AG04450 (cell line): ENCODE data around the gene THEM4. TPM values are rescaled to one million over a fixed set of nuclear protein-coding genes. Genes with fewer than 3 reads are reported as not detected.

ENCODE experiments used
- CTCF ChIA-PET: fragments of 300-600, 350-600 bp; formaldehyde crosslinking; extraction: SDS; loops from one replicate; lab custom pipeline; 2022; ENCODE audit warnings: antibody characterized with exemption, inconsistent platforms; lab: Charles Lee
- POLR2A ChIA-PET: fragments of 350-600 bp; formaldehyde crosslinking; extraction: SDS; loops from one replicate; lab custom pipeline; 2021; ENCODE audit warnings: antibody characterized with exemption, inconsistent platforms; lab: Yijun Ruan, JAX
- DNase-seq: peaks from one replicate; pipeline ENCODE4 v3.0.0-alpha.2; 2011; ENCODE audit warnings: low read depth, low spot score
- H3K27ac ChIP-seq: one replicate; pipeline ENCODE4 v1.5.1; 2012; ENCODE audit warnings: low read depth, low read length, control low read depth
- H3K27me3 ChIP-seq: one replicate; pipeline ENCODE4 v1.6.0; 2012; ENCODE audit warnings: low read length; ENCODE audit not compliant: control insufficient read depth, insufficient read depth
- H3K4me3 ChIP-seq: 2 replicates; pipeline ENCODE4 v1.5.1; 2011; ENCODE audit warnings: mild to moderate bottlenecking, low read depth, low read length, control low read depth
- H3K9me3 ChIP-seq: 2 replicates; pipeline ENCODE4 v1.5.1; 2012; ENCODE audit warnings: low read length; ENCODE audit not compliant: control insufficient read depth, insufficient read depth
- polyA plus RNA-seq: library from polyadenylated mRNA; depleted of rRNA; stranded (reverse); fragments of >200 nt; gene quantifications from 2 replicates; pipeline ENCODE4 v1.2.3, GENCODE V29; 2011
- TF ChIP-seq, protein P1 (sequence below): IDR thresholded peaks from 2 replicates; pipeline ENCODE4 v1.5.1; 2011; ENCODE audit warnings: low read depth, low read length, control low read depth, inconsistent platforms

Gene THEM4
- polyA plus RNA-seq, 1 experiment = 24.8 TPM

DNA sequence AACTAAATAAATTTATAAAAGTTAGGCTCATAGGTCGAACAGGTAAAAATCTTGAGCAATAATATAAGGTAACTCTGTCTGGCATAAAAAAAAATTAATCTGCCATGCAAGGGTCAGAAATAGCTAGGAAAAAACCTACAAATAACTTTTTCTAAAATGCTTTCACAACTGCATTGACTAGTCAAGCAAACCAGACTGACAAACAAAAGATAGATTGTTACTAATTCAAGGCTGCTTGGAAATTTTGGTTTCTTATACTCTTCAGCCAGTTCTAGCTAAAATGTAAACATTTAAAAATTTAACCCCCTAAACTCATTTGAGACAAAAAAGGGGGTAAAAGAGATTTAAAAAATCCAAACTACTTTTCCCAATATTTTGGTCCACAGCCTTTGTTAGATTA, 43.5 kb upstream of the THEM4 start:
- TF ChIP-seq, protein P1, sequence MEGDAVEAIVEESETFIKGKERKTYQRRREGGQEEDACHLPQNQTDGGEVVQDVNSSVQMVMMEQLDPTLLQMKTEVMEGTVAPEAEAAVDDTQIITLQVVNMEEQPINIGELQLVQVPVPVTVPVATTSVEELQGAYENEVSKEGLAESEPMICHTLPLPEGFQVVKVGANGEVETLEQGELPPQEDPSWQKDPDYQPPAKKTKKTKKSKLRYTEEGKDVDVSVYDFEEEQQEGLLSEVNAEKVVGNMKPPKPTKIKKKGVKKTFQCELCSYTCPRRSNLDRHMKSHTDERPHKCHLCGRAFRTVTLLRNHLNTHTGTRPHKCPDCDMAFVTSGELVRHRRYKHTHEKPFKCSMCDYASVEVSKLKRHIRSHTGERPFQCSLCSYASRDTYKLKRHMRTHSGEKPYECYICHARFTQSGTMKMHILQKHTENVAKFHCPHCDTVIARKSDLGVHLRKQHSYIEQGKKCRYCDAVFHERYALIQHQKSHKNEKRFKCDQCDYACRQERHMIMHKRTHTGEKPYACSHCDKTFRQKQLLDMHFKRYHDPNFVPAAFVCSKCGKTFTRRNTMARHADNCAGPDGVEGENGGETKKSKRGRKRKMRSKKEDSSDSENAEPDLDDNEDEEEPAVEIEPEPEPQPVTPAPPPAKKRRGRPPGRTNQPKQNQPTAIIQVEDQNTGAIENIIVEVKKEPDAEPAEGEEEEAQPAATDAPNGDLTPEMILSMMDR = no peak
- Histone ChIP-seq H3K27ac (no peak overlapping the region), H3K27me3 (peaks cover 13% of the 10 kb centered on the region), H3K9me3 (no peaks in the 10 kb centered on the region; the same call in 1 of the 2 replicates), H3K4me3 (no peak overlapping the region)
- ChIA-PET POLR2A (interaction anchor here (0.6 kb wide), 1 partner anchor 1554 kb away, joined by 3 read pairs; no protein-coding TSS in a partner anchor), CTCF (interaction anchor here (0.8 to 2.4 kb wide), 3 partner anchors 13 to 19 kb away, joined by 3 to 17 read pairs (median 4); no protein-coding TSS in a partner anchor)
- no peak for DNase-seq

DNA sequence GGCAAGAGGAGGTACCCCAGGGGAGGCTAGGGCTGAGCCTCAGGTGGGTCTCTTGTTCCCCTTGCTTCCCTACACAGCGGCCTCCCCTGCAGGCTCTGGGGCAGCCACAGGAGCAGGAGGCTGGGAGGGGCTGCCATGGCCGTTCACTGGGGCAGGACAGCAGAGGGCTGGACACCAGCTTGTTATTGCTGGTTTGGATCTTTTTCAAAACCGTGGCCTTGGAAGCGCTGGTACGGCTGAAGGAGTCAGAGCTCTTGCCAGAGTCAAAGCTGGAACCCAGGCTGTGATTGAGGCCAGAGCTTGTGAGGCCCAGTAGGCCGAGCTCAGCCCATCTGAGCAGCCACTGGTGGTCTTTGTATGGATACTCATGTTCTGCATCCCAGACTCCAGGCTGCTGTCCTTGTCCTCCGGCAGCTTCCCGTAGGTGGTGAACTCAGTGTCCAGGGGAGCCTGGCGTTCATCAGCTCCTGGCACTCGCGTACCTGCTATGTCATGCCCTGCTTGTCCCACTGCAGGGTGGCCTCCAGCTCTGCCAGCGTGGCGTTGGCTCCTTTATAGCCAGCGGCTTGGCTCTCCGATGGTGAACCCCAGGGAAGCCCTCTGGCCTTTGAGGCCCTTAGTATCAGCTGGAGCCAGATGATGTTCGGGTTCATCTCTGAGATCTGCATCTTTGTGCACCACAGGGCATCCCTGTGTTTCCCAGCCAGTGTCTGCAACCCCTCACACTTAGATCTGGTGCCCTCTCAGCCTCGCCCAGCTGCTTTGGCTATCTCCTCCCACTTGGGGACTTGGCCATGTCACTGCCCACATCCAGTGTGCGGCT, 40.3 kb upstream of the THEM4 start:
- TF ChIP-seq, protein P1 = no peak
- CTCF ChIA-PET = interaction anchor here (0.6 to 1.4 kb wide), 3 partner anchors 18 to 20 kb away, joined by 3 to 7 read pairs (median 4); no protein-coding TSS in a partner anchor
- no peak overlapping the region for H3K4me3 ChIP-seq
- peaks cover 6% of the 10 kb centered on the region for H3K27me3 ChIP-seq
- H3K27ac ChIP-seq = no peak overlapping the region
- POLR2A ChIA-PET = no interaction called here
- no peak for DNase-seq
- no peaks in the 10 kb centered on the region; the same call in 1 of the 2 replicates for H3K9me3 ChIP-seq

DNA sequence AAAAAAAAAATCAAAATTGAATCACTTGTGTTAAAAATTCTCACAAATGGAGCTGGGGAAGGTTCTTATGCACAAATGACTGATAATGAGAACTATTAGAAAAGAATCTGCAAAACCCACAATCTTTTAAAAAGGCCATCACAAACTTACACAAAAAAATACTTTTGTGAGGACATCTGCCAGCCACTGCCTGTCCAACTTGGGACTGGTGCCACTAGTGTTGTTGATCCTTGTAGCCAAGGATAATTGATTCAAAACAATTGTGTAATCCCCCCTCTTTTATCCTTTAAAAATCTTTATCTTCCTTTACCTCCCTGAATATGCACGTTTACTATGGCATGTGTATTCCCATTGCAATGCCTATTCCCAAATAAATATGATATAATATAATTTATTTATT, 39.2 kb upstream of the THEM4 start:
- H3K4me3 ChIP-seq = no peak overlapping the region
- DNase-seq = no peak
- no peaks in the 10 kb centered on the region; the same call in 1 of the 2 replicates for H3K9me3 ChIP-seq
- TF ChIP-seq, protein P1 = no peak
- peaks cover 6% of the 10 kb centered on the region for H3K27me3 ChIP-seq
- POLR2A ChIA-PET = no interaction called here
- CTCF ChIA-PET = interaction anchor here (0.6 to 0.7 kb wide), 3 partner anchors 214 to 520 kb away, joined by 3 to 6 read pairs (median 5); no protein-coding TSS in a partner anchor
- no peak overlapping the region for H3K27ac ChIP-seq

DNA sequence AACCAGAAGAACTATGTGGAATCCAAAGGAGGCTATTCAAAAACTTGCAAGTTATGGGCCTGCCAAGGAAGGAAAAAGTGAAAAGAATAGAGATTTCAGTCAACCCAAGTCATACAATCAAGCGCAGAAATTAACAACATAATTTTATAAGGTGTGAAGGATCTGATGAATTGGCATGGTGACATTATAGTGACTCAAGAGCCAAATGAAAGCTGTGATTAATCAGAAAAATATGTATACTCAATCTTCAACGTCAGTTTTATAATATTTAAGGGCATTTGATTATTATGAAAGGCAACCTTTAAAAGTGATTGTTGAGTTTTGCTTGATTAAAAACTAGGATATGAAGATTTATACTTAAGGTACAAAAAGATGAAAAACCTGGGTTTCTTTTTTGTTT, 37.8 kb upstream of the THEM4 start:
- Histone ChIP-seq H3K27me3 (peaks cover 4% of the 10 kb centered on the region), H3K4me3 (no peak overlapping the region), H3K9me3 (no peaks in the 10 kb centered on the region; the same call in 1 of the 2 replicates), H3K27ac (no peak overlapping the region)
- DNase-seq = no peak
- TF ChIP-seq, protein P1 = no peak
- POLR2A ChIA-PET = no interaction called here
- CTCF ChIA-PET = no interaction called here
